ENCODE results near the gene E2F6.

The E2F6 gene

DNA sequence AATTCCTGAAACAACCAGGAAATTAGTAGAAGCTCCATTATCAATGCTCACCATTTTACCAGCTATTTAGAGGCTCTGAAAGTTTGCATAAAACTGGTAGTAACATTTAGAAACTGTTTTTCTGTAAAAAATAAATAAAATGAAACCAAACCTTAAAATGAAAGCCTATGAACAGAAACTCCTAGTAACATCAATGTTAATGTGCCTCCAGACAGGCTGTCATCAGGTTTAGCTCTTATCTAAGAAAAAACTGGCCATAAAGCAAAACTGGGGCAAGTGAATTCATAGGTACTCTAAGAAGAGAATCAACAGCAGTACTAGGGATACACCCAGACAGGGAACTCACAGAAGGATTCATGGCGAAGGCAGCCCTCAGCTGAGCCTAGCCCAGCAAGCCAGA is 8.0 kb downstream of the E2F6 start:
- DNase-seq (ENCODE audit: low read depth in 2 of 2): no peak

- DNase-seq (ENCODE audit: low read depth in 2 of 2): no peak
These were observed 9.7 kb downstream of the E2F6 start for GRCh38 chr2:11456251-11456650.

DNA sequence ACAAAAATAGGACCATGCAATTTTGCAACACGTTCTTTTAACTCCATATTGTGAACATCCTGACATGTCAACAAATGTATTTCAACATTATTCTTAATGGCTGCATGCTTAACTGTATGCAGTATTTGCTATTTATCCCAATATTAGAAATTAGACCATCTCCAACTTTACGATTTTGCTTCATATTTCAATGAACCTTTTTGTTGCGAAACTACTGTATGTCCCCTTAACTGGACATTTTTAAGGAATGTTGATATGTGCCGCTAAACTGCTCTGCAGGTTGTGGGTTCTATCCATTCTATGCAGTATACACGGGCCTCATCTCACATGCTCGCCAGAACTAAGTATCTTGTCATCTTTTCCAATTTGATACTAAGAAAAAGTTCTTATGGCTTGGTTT is 11.1 kb downstream of the E2F6 start:
- no peak for DNase-seq (ENCODE audit: low read depth in 2 of 2)

DNA sequence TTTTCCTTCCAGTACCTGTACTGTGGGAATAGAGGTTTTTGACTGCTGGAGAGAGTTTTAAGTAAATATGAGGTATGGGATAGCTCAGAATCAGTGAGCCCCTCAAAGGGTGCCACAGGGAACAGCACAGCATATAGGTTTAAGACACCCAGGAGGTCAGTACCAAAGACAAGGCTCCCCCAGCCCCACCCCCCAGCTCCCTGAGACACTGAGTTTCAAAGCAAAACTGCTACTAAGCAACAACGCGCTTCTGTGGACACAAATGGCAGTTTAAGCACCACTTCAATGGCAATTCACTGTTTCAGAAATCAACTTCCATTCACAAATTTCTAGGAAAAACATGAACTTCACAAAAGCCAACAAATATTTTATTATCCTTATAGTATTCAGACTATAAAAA is 15.2 kb downstream of the E2F6 start:
- DNase-seq (ENCODE audit: low read depth in 2 of 2): no peak

- DNase-seq (ENCODE audit: low read depth in 2 of 2): peak; percentile 27 to 28
These were observed 19.2 kb downstream of the E2F6 start for GRCh38 chr2:11446733-11447248.

DNA sequence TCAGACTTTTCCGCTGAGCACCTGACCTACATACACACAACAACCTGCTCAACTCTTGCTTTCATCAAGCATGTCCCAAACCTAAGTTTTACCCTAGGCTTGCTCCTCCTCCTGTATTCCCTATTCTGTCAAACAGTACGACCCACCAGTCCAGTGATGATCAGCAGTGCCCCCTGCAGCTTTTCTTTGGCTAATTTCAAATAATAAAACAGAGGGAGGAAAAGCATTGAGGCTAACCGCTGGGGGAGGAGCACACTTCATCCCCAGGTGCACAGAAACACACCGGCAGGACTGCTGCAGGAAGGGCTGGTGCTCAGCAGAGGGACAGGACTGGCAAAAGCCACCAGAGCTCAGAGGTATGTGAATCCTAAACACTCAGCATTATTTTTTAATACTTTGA is 21.2 kb downstream of the E2F6 start:
- DNase-seq (ENCODE audit: low read depth in 2 of 2): no peak

GRCh38 chr2:11438555-11439080 is 27.3 kb downstream of the E2F6 start:
- no peak for DNase-seq (ENCODE audit: low read depth in 2 of 2)

- no peak for DNase-seq (ENCODE audit: low read depth in 2 of 2)
These were observed 28.4 kb downstream of the E2F6 start for GRCh38 chr2:11437602-11438001.

GRCh38 chr2:11435036-11435435 is 30.9 kb downstream of the E2F6 start:
- no peak for DNase-seq (ENCODE audit: low read depth in 2 of 2)

GRCh38 chr2:11434443-11434842 is 31.5 kb downstream of the E2F6 start:
- DNase-seq (ENCODE audit: low read depth in 2 of 2): no peak

- no peak for DNase-seq (ENCODE audit: low read depth in 2 of 2)
These were observed 32.1 kb downstream of the E2F6 start for GRCh38 chr2:11433822-11434221.

- no peak for DNase-seq (ENCODE audit: low read depth in 2 of 2)
These were observed 35.2 kb downstream of the E2F6 start for GRCh38 chr2:11430729-11431128.

- no peak for DNase-seq (ENCODE audit: low read depth in 2 of 2)
These were observed 38.7 kb downstream of the E2F6 start for GRCh38 chr2:11427224-11427623.

GRCh38 chr2:11422901-11423435 is 43.0 kb downstream of the E2F6 start:
- DNase-seq (ENCODE audit: low read depth in 2 of 2): no peak

GRCh38 chr2:11422491-11422865 is 43.5 kb downstream of the E2F6 start:
- DNase-seq (ENCODE audit: low read depth in 2 of 2): no peak

DNA sequence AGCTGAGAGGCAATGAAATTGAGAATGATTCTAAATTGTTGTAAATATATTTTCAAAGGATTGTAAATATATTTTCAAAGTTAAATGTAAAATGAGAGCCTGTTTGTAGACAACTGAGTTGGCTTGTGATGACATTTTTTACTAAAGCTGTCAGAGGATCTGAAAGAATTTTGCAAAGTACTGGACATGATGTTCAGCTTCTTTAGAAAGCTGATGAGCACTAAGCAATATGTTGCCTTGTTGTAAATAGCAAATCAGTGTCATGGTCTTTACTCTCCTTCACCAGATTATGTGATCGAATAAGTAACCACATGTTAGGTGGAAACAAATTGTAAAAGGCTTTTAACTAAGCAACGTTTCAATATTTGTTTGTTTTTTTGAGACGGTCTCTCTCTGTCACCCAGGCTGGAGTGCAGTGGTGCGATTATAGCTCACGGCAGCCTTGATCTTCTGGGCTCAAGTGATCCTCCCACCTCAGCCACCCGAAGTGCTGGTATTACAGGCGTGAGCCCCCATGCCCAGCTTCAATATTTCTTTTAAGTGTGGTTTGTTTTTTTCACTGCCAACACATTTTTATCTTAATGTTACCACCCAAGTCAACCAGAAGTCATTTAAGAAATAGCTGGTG is 44.0 kb downstream of the E2F6 start:
- no peak for DNase-seq (ENCODE audit: low read depth in 2 of 2)

GRCh38 chr2:11420671-11421070 is 45.3 kb downstream of the E2F6 start:
- DNase-seq (ENCODE audit: low read depth in 2 of 2): no peak

- no peak for DNase-seq (ENCODE audit: low read depth in 2 of 2)
These were observed 45.8 kb downstream of the E2F6 start for GRCh38 chr2:11420190-11420589.

DNA sequence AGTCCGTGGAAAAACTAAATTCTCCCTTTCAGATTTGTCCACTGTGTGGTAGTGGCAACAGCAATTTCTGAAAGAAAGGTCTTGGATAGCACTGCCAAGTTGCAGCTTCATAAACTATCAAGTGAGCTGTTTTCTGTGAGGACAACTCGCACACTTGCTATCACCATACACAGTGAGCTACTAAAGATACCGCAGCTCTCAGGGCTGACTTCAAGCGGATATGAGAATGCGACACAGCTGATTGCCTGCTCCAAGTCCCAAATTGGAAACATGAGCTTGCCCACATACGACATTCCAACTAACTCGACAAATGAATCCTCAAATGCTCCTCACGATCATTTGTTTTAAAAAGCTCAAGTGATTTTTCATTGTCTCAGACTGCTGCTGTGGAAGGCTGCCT is 46.2 kb downstream of the E2F6 start:
- DNase-seq (ENCODE audit: low read depth in 2 of 2): no peak

DNA sequence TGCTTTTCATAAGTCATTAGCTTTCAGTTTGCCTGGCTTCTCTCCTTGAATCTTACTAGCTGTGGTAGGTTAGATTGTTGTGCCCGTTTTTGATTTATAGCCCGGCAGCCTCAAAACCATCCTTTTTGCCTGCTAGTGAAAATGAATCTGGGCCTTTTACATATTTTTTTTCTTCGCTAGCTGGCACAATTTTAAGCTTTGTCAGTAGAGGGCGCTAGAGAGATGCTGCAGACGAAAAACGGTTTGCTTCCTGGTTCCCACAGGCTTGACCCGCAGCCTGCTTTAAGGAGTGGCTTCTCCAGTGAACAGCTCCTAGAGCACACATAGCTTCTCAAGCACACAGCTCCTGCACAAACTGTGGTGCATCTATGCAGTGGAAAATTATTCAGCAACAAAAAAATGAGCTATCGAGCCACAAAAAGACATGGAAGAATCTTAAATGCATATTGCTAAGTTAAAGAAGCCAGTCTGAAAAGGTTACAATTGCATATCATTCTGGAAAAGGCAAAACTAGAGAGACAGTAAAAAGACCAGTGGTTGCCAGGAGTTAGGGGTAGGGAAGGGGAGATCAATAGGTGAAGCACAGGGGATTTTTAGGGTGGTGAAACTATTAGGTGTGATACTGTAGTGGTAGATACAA is 47.9 kb downstream of the E2F6 start:
- DNase-seq (ENCODE audit: low read depth in 2 of 2): no peak

- no peak for DNase-seq (ENCODE audit: low read depth in 2 of 2)
These were observed 49.0 kb downstream of the E2F6 start for GRCh38 chr2:11416931-11417330.

- DNase-seq (ENCODE audit: low read depth in 2 of 2): no peak
These were observed 49.8 kb downstream of the E2F6 start for GRCh38 chr2:11416186-11416585.

All from fibroblast of skin of left biceps (primary cell).